NB4 (cell line): Measurements from ENCODE around the gene FAM170B.

Experiments
- DNase-seq: peaks from one replicate; pipeline ENCODE4 v3.0.0; 2010; ENCODE audit warnings: low read depth
- H3K4me3 ChIP-seq: one replicate; pipeline ENCODE4 v1.5.1; 2011; ENCODE audit warnings: mild to moderate bottlenecking, low read depth, low read length, moderate library complexity
- CTCF ChIP-seq: IDR thresholded peaks from one replicate; pipeline ENCODE4 v1.5.1; 2012; ENCODE audit warnings: low read depth, low read length
- MAX ChIP-seq: IDR thresholded peaks from 2 replicates; pipeline ENCODE4 v1.6.1; 2011; ENCODE audit warnings: low read depth, low read length
- MYC ChIP-seq: IDR thresholded peaks from 2 replicates; pipeline ENCODE4 v1.6.1; 2011; ENCODE audit warnings: low read depth, low read length
- POLR2A ChIP-seq: IDR thresholded peaks from 2 replicates; pipeline ENCODE4 v1.6.1; 2011; ENCODE audit warnings: mild to moderate bottlenecking; ENCODE audit not compliant: insufficient read length; ENCODE audit errors: extremely low read depth

FAM170B gene

GRCh38 chr10:49152037-49152436 lies 18.2 kb upstream of the FAM170B start:
- no peak for DNase-seq
- H3K4me3 ChIP-seq: no peak overlapping the region
- TF ChIP-seq CTCF: no peak
- TF ChIP-seq POLR2A: no peak
- TF ChIP-seq MAX: no peak
- no peak for TF ChIP-seq MYC

- no peak overlapping the region for H3K4me3 ChIP-seq
- TF ChIP-seq POLR2A (no peak), MAX (no peak), CTCF (no peak), MYC (no peak)
- DNase-seq: no peak
These were observed 17.7 kb upstream of the FAM170B start for GRCh38 chr10:49151481-49151880.

- no peak overlapping the region for H3K4me3 ChIP-seq
- no peak for DNase-seq
- TF ChIP-seq CTCF (no peak), MYC (no peak), POLR2A (no peak), MAX (no peak; the same call in 1 of the 2 replicates)
These were observed 17.2 kb upstream of the FAM170B start for GRCh38 chr10:49151025-49151445.

- H3K4me3 ChIP-seq: no peak overlapping the region
- DNase-seq: no peak
- no peak for TF ChIP-seq MYC
- no peak for TF ChIP-seq POLR2A
These were observed 16.6 kb upstream of the FAM170B start for GRCh38 chr10:49150426-49150825.

GRCh38 chr10:49149881-49150280 lies 16.1 kb upstream of the FAM170B start:
- H3K4me3 ChIP-seq: no peak overlapping the region
- no peak for DNase-seq
- TF ChIP-seq MYC (no peak), CTCF (no peak), POLR2A (no peak), MAX (no peak)

- H3K4me3 ChIP-seq: no peak overlapping the region
- no peak for DNase-seq
- TF ChIP-seq POLR2A (no peak), MYC (no peak), CTCF (no peak), MAX (no peak)
These were observed 10.4 kb upstream of the FAM170B start for GRCh38 chr10:49144058-49144720.
